Activated naive CD8-positive, alpha-beta T cell treated with anti-CD3 and anti-CD28 coated beads, Interleukin-2, amount 10 ng/mL, durations not matched to agents 7 days and 5 days (primary cell): Measurements from ENCODE around the gene BCKDHB. TPM values are rescaled to one million over a fixed set of nuclear protein-coding genes. Genes with fewer than 3 reads are reported as not detected.

Experiments used
- ATAC-seq: fragments of 150-1000 bp; cut with Tn5 transposase; one replicate; pipeline ENCODE4 v1.10.0; 2021; ENCODE audit warnings: low read depth, moderate library complexity
- POLR2A ChIA-PET: fragments of 350-600 bp; sonication (Branson Sonifier 250); formaldehyde crosslinking; loops from one replicate; lab custom pipeline; 2021; ENCODE audit warnings: antibody characterized with exemption; lab: Charles Lee
- DNase-seq: peaks from one replicate; pipeline ENCODE4 v3.0.0; 2021
- H3K27ac Mint-ChIP-seq: one replicate; pipeline ENCODE4 v1.8.0; 2022; ENCODE audit warnings: mild to moderate bottlenecking, mixed read lengths
- H3K27me3 Mint-ChIP-seq: one replicate; pipeline ENCODE4 v1.8.0; 2022; ENCODE audit warnings: mild to moderate bottlenecking, moderate library complexity, mixed read lengths
- H3K36me3 Mint-ChIP-seq: one replicate; pipeline ENCODE4 v1.8.0; 2021; ENCODE audit warnings: mild to moderate bottlenecking, mixed read lengths
- H3K4me1 Mint-ChIP-seq: one replicate; pipeline ENCODE4 v1.8.0; 2021; ENCODE audit warnings: mixed read lengths
- H3K4me3 Mint-ChIP-seq: one replicate; pipeline ENCODE4 v1.8.0; 2022; ENCODE audit warnings: mild to moderate bottlenecking, moderate library complexity, mixed read lengths
- H3K9me3 Mint-ChIP-seq: one replicate; pipeline ENCODE4 v1.8.0; 2021; ENCODE audit warnings: mixed read lengths
- total RNA-seq, 2 experiments: library from RNA; stranded (reverse); gene quantifications; one replicate each; pipeline ENCODE4 v1.2.3, GENCODE V29; 2021

Gene BCKDHB
- total RNA-seq, 2 experiments from 2014 or later, result 18.8 to 20.6 TPM

DNA sequence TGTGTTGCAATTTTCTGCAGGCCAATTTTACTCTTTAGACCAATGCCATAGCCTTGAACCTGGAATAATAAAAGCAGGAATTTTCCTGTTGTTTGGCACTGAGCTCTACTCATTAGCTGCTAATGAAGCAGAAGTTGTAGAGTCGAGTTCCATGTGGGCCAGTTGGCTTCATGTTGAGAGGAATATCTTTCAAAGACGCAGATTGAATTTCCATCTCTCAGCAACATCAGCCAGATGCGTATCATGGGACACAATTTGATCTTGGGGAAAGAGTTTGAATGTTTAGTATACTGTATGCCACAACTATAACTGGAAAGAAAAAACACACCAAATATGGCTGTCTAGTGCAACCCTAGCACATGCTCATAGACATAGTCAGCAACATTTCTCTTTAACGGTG, 259.6 kb downstream of the BCKDHB start:
- H3K27me3 Mint-ChIP-seq, result peaks cover 2% of the 10 kb centered on the region

DNA sequence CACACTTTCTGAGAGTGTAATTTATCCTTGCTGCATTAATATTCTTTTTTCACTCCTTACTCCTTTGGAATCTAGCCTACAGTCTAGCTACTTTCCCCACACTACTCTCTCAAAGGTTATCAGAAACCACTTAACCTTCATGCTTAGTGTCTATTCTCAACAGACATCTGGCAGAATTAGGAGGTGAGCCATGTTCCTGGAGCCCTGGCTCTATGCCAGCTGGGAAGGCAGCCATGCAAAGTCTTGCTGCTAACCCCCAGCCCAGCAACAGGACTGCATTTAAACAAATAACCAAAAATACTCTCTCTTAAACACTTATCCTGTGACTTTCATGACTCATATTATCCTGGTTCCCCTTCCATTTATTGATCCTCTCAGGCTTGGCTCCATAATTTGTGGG, 260.2 kb downstream of the BCKDHB start:
- no peak overlapping the region for H3K4me3 Mint-ChIP-seq
- POLR2A ChIA-PET, result no interaction called here
- H3K27ac Mint-ChIP-seq, result no peak overlapping the region
- H3K4me1 Mint-ChIP-seq, result no peaks in the 10 kb centered on the region
- ATAC-seq (no peak), DNase-seq (no peak)
- H3K9me3 Mint-ChIP-seq, result peaks cover 2% of the 10 kb centered on the region
- peaks cover 2% of the 10 kb centered on the region for H3K27me3 Mint-ChIP-seq
- no peaks in the 10 kb centered on the region for H3K36me3 Mint-ChIP-seq

More for the DNA sequence above, 259.6 kb downstream of the BCKDHB start:
- POLR2A ChIA-PET, result no interaction called here
- no peaks in the 10 kb centered on the region for H3K36me3 Mint-ChIP-seq
- H3K4me3 Mint-ChIP-seq, result no peak overlapping the region
- no peak overlapping the region for H3K27ac Mint-ChIP-seq
- H3K4me1 Mint-ChIP-seq, result no peaks in the 10 kb centered on the region
- DNase-seq (no peak), ATAC-seq (no peak)
- peaks cover 2% of the 10 kb centered on the region for H3K9me3 Mint-ChIP-seq

DNA sequence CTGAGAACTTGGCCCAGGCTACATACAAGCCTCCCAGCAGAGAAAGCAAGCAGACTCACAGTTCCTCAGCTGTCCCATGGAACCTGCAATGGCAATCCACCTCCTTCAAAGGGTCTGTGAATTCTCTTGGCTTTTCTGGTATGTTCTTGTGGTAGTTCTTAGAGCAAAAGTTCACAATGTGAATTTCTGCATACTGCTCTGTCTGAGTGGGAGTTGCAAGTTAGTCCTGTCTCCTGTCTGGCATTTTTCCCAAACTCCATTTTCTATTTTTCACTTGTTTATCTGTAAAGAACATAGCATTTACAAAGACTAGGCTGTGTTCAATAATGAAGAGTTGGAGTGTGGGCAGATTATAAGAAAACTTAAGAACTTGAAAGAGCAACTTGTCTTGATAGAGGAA, 269.9 kb downstream of the BCKDHB start:
- POLR2A ChIA-PET, result no interaction called here
- DNase-seq (no peak), ATAC-seq (no peak)
- H3K27ac Mint-ChIP-seq, result no peak overlapping the region
- peaks cover 5% of the 10 kb centered on the region for H3K9me3 Mint-ChIP-seq
- no peaks in the 10 kb centered on the region for H3K27me3 Mint-ChIP-seq
- H3K36me3 Mint-ChIP-seq, result peaks cover 5% of the 10 kb centered on the region
- H3K4me3 Mint-ChIP-seq, result no peak overlapping the region
- no peaks in the 10 kb centered on the region for H3K4me1 Mint-ChIP-seq

DNA sequence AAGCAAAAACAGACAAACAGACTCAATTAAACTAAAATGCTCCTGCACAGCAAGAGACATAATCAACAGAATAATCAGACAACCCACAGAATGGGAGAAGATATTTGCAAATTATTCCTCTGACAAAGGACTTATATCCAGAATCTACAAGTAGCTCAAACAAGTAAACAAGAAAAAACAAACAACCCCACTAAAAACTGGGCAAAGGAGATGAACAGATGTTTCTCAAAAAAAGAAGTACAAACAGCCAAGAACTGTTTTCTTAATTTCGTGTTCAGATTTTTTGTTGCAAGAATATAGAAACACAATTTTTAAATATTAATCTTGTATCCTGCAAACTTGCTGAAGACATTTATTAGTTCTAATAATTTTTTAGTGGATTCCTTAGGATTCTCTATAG, 274.1 kb downstream of the BCKDHB start:
- no peak overlapping the region for H3K27ac Mint-ChIP-seq
- no peaks in the 10 kb centered on the region for H3K4me1 Mint-ChIP-seq
- POLR2A ChIA-PET, result no interaction called here
- H3K4me3 Mint-ChIP-seq, result no peak overlapping the region
- ATAC-seq (no peak), DNase-seq (no peak)
- peaks cover 2% of the 10 kb centered on the region for H3K36me3 Mint-ChIP-seq
- no peaks in the 10 kb centered on the region for H3K27me3 Mint-ChIP-seq
- peaks cover 2% of the 10 kb centered on the region for H3K9me3 Mint-ChIP-seq

DNA sequence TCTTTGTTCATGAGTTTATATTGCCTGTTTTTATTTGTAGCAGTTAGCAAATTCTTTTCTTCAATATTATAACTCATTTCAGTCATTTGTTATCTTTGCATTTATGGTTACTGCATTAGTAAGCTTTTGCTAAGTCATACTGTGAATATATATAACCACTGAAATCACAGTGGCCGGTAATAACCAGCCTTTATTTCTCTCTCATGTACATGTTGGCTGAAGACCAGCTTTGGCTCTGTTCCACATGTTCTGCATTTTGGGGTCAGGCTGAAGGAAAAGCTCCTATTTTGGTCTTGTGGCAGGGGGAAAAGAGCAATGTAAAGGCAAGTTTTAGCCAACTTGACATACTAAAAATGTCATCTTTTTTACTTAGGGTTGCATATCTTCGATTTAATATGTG, 276.3 kb downstream of the BCKDHB start:
- Mint-ChIP-seq H3K9me3 (no peaks in the 10 kb centered on the region), H3K4me1 (no peaks in the 10 kb centered on the region), H3K4me3 (no peak overlapping the region), H3K27ac (no peak overlapping the region), H3K27me3 (no peaks in the 10 kb centered on the region), H3K36me3 (no peaks in the 10 kb centered on the region)
- POLR2A ChIA-PET, result no interaction called here
- DNase-seq, result no peak
- no peak for ATAC-seq

DNA sequence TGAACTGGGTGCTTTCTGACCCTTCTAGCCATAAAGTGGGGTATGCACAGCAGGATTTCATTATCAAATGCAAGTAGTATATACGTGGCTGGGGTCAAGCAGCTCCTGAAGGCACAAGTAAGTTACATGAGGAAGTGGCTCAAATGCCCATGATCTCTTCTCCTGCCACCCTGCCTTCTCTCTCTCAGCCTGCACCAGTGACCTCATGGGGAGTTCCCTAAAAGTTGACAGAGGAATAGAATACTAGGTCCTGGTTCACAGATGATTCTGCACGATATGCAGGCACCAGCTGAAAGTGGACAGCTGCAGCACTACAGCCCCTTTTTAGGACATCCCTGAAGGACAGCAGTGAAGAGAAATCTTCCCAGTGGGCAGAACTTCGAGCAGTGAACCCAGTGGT, 282.0 kb downstream of the BCKDHB start:
- Mint-ChIP-seq H3K9me3 (no peaks in the 10 kb centered on the region), H3K27me3 (no peaks in the 10 kb centered on the region), H3K4me3 (no peak overlapping the region), H3K4me1 (no peaks in the 10 kb centered on the region), H3K27ac (no peak overlapping the region), H3K36me3 (no peaks in the 10 kb centered on the region)
- POLR2A ChIA-PET, result no interaction called here
- DNase-seq, result no peak
- ATAC-seq, result no peak

Other genes starting within 250 kb of the BCKDHB start
- gene ELOVL4, start 159.1 kb upstream of the BCKDHB start, total RNA-seq, result under 1 TPM; 0.78 to 0.79 TPM
- 10 to 100 TPM; 25.7 to 27.1 TPM for gene TTK, start 102.0 kb upstream of the BCKDHB start, total RNA-seq